Activated T-cell treated with anti-CD3 and anti-CD28 coated beads for 24 hours (primary cell): ENCODE data around the gene OLFML2A.

Source experiments
- DNase-seq: peaks from one replicate; pipeline ENCODE4 v3.0.0-alpha.2; 2020; ENCODE audit warnings: low read depth

OLFML2A gene

GRCh38 chr9:124778575-124779367 lies 1.8 kb downstream of the OLFML2A start:
- no peak for DNase-seq

GRCh38 chr9:124779368-124780059 lies 2.6 kb downstream of the OLFML2A start:
- DNase-seq, result no peak

GRCh38 chr9:124780060-124780756 lies 3.3 kb downstream of the OLFML2A start:
- no peak for DNase-seq

GRCh38 chr9:124780757-124781151 lies 3.8 kb downstream of the OLFML2A start:
- DNase-seq, result no peak

- DNase-seq, result no peak
Measured at GRCh38 chr9:124781967-124782660, 5.2 kb downstream of the OLFML2A start.

GRCh38 chr9:124782661-124783574 lies 6.0 kb downstream of the OLFML2A start:
- DNase-seq, result no peak

- DNase-seq, result no peak
Measured at GRCh38 chr9:124783830-124784229, 6.9 kb downstream of the OLFML2A start.

GRCh38 chr9:124784509-124784908 lies 7.6 kb downstream of the OLFML2A start:
- no peak for DNase-seq

GRCh38 chr9:124786881-124787573 lies 10.1 kb downstream of the OLFML2A start:
- DNase-seq, result no peak

- DNase-seq, result no peak
Measured at GRCh38 chr9:124788542-124789217, 11.7 kb downstream of the OLFML2A start.

GRCh38 chr9:124789531-124789930 lies 12.6 kb downstream of the OLFML2A start:
- no peak for DNase-seq

GRCh38 chr9:124790301-124790700 lies 13.4 kb downstream of the OLFML2A start:
- DNase-seq, result no peak

GRCh38 chr9:124790801-124791505 lies 14.0 kb downstream of the OLFML2A start:
- no peak for DNase-seq

- no peak for DNase-seq
Measured at GRCh38 chr9:124792257-124793014, 15.5 kb downstream of the OLFML2A start.

GRCh38 chr9:124793015-124793541 lies 16.1 kb downstream of the OLFML2A start:
- DNase-seq, result no peak

GRCh38 chr9:124794902-124795491 lies 18.1 kb downstream of the OLFML2A start:
- no peak for DNase-seq

- DNase-seq, result no peak
Measured at GRCh38 chr9:124795881-124796431, 19.0 kb downstream of the OLFML2A start.
